HG03064 (cell line): ENCODE results near the gene PLD5.

Experiments used
- ATAC-seq: cut with Tn5 transposase; IDR thresholded peaks from one replicate; pipeline ENCODE4 v1.9.1; 2021; ENCODE audit warnings: low read depth; ENCODE audit not compliant: unreplicated experiment

The PLD5 gene

DNA sequence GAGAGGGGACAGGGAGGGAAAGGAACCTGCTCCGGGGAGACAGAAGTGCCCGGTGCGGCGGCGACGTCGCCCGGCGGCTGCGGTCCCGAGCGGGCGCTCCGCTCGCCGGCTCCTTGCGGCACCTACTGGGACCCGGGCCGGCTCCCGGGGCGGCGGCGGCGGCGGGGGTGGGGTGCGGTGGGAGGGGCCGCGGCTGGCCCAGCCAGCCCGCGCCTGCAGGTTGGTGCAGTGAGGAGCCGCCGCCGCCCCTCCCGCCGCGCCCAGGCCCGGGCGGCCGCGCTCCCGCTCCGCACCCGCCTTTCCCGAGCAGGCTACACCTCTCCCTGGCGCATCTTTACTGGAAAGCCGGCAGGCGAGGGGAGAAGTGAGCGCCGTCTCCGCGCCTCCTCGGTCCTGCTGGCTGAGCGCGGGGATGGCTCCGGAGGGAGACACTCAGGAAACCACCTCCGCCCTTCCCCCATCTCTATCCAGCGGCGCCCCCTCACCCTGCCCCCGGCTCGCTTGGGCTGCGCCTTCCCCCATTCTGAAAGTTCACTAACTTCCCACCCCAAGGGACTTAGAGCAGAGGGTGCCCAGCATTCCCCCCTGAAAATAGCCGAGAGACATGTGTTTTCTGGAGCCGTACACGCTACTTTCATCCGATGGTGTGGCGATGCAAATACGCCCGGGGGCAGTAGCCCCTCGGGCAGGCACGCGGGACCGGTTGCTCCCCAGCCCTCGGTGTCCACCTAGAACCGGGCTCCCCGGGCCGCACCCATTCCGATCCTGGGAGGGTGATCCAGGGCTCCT is at the start of gene PLD5:
Gene PLD5 (minus strand): TSS at position 127 of the 789 bp plus-strand sequence.
- ATAC-seq = no peak

DNA sequence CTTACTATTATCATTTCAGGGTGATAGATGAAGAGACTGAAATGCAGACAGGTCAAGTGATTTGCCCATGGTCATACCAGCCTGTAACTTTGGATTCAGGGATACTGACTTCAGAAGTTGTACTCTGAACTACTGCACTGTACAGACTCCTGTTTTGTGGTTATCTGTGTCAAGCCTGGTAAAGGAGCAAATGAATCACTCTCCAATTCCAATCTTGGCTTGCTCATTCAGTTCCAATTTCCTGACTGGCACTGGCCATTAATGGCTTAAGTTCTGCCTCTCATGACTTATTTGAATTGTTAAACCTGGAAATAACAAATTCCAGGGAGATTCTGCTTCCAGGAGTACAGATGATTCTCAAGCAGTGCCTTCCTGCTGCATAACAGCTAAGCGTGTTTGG is 45.4 kb upstream of the PLD5 start:
- ATAC-seq = no peak

DNA sequence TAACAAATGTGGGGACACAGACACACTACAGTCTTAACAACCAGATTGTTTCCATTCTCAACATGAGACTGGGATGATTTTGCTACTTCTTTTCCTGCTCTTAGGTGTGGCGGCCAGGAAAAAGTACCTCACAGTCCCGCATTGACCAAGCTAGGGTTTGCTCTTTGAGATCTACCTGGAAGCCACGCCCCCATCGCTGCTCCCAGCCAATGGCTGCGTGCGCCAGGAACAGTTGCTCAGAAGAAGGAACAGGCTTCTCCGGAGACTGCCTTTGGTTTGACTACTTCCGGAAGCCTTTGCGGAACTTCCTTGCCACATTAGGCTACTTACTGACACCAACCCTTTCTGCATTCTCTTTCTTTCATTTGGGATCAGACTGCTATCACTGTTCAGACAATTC is 44.2 kb upstream of the PLD5 start:
- ATAC-seq = no peak

DNA sequence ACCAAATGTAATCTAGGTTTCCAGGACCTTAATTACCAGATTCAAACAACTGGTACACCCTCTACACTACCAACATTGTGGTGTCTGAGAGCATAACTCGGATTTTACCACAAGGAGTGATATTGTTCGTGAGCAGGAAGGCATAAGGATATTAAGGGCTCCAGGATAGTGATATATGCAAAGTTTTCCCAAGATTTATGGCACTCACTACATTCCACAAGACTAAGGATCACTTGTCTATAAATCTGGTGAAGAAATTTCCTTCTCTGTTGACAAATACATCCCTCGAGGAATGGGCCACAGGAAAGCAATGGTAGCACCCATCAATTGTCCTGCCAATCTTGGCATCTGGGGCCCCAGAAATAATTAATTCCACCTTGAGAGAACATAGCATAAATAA is 43.1 kb upstream of the PLD5 start:
- ATAC-seq = no peak

DNA sequence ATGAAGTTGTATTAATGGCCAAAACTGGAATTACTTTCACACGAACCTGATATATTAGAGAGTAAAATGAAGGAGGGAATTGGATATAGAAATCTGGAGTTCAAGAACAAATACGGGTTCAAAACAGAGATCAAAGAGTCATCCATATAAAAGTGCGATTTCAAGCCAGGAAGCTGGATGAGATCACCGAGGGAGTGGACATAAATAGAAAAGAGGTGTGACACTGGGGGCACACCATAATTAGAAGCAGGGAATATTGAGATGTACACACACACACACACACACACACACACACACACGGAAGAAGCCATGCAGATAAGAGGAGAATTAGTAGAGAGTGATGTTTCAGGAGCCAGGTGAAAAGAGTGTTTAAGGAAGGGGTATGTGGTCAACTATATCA is 32.3 kb upstream of the PLD5 start:
- ATAC-seq = no peak

- ATAC-seq = no peak
These were observed 31.8 kb upstream of the PLD5 start for GRCh38 chr1:242556276-242556675.

DNA sequence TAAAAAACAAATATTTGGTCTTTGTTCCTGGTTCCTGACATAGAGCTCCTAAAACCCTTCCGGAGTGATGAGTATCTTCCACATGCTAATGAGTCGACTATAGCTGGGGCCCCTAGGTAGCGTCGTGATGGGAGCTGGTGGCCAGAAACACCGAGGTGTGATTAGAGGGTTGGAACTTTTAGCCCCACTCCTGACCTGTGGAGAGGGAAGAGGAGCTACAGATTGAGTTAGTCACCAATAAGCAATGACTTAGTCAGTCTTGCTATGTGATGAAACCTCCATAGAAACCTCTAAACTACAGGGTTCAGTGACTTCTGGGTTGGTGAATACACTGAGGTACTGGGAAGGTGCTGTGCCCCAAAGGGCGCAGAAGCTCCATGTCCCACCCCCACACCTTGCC is 30.1 kb upstream of the PLD5 start:
- no peak for ATAC-seq

- ATAC-seq = no peak
These were observed 22.6 kb upstream of the PLD5 start for GRCh38 chr1:242546849-242547729.

GRCh38 chr1:242546441-242546840 is 21.9 kb upstream of the PLD5 start:
- no peak for ATAC-seq

DNA sequence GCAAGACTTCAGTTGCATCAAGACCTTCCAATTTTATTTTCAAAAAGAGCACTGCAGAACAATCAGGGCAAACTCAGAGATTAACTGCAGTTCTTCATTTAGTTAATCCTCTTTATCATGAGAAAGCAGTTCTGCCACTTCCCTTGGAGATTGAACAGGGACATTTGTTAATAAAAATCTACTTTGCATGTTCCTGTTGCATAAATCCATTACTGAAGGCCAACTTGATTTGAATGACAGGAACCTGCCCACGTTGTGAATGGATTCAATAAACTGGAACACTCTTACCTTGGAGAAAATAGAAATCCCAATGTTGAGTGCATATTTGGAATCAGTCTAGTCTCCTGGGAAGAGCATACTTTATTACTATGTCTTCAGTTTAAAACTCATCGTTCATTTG is 19.6 kb upstream of the PLD5 start:
- no peak for ATAC-seq

DNA sequence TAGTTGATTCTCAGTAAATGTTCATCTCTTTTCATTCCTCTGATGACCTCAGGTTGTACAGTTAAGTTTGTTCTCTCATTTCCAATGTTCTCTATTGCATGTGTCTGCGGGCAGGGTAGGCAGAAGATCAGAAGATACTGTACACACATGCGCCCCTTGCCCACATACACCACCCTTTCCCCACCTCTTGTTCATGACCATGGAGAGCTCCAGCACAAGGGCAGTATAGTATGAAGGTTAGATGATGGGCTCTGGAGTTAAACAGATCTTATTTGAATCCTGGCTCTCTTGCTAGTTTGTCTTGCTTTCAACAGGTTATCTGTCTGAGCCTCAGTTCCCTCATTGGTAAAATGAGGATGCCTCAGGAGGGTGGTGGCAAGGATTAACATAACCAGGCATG is 17.8 kb upstream of the PLD5 start:
- no peak for ATAC-seq

- ATAC-seq = no peak
These were observed 11.5 kb upstream of the PLD5 start for GRCh38 chr1:242535986-242536385.

DNA sequence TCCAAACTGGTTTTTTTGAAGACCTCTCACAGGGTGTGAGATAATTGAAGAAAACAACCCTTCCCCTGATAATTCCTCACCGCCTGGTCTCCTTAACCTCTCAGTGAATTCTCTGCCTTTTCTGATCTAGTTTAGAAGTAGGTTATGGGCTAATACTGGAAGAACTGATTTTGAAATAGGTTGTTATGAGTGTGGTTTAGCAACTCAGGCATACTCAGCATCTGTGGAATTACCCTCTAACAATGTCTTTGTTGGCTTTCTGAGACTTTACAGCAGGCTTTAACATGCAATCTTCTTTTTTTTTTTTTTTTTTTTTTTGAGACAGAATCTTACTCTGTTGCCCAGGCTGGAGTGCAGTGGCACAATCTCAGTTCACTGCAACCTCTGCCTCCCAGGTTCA is 10.3 kb upstream of the PLD5 start:
- ATAC-seq = no peak

GRCh38 chr1:242530761-242531160 is 6.3 kb upstream of the PLD5 start:
- ATAC-seq = no peak

GRCh38 chr1:242525769-242526168 is 1.3 kb upstream of the PLD5 start:
- no peak for ATAC-seq

DNA sequence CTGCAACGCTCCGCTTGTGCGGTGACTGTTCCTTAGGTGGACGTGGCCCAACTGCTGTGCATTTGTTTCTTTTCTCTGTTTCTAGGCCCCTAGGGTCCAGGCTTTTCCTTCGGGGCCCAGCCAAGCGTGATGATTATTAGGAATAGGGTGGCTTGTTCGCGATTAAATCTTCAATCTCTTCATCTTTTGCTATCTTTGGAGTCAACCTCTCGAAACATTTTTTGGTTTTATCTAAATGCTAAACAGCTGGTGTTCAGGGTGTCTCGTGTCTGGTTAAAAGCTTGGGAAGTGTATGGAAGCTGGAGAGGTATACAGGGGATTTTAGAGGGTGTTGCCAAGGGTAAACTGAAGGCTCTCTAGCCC is 844 bp upstream of the PLD5 start:
- no peak for ATAC-seq

- no peak for ATAC-seq
These were observed 552 bp downstream of the PLD5 start for GRCh38 chr1:242523719-242524570.

GRCh38 chr1:242522996-242523718 is 1.3 kb downstream of the PLD5 start:
- no peak for ATAC-seq

DNA sequence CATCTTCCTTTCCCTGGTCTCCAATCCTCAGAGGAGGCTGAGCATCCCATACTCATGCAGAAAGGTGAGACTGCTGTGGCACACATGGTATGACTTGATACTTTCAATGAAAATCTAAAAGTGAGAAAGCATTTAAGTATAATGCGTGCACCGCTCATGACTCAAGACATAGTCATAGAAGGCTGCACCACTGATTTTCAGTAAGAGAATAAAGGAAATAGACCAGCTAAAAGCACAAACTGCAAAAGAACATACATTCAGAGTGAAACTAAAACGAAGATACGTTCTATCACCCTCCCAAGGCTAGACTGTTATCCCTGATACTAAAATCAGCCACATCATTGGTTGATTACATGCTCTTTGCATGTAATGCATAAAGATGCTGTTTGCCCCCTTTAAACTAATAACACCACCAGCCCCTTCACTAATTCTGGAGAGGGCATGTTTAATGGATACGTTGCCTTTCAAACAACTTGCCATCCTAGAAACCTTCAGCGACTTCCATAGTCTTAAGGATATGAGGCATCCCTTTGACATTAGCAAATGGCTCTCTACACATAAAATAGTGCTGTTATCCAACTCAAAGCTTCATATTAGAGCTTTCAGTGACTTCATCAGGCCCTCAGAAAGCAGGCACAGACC is 2.1 kb downstream of the PLD5 start:
- no peak for ATAC-seq

DNA sequence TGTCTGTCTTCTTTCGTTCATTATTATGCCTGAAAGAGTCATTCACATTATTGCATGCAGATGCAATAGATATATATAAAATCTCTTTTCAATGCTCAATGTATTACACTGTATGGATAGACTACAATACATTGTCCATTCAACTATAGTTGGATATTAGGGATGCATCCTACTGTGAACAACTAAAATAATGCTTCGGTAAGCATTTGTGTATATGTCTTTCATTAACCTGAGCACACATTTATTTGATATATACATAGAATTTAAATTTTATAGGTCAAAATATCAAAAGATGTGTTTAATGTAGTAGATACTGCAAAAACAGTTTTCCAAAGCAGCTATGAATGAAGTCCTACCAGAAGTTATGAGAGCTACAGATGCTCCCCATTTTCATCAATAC is 8.9 kb downstream of the PLD5 start:
- no peak for ATAC-seq
